Stimulated activated CD8-positive, alpha-beta memory T cell treated with anti-CD3 and anti-CD28 coated beads, Interleukin-4, amount 100 ng/mL, for 4 hours (primary cell): Measurements from ENCODE around the gene WDR27.

Experiments
- DNase-seq, 2 donors: peaks; one replicate each; pipeline ENCODE4 v3.0.0-alpha.2; 2020; ENCODE audit warnings: low read depth in 2 of 2, low spot score in 1 of 2

Gene WDR27

GRCh38 chr6:169641461-169642085 is 60.3 kb downstream of the WDR27 start:
- DNase-seq, result no peak

- no peak for DNase-seq
These were observed 60.8 kb downstream of the WDR27 start for GRCh38 chr6:169640983-169641382.

GRCh38 chr6:169640351-169640852 is 61.4 kb downstream of the WDR27 start:
- DNase-seq, result no peak

GRCh38 chr6:169639653-169640278 is 62.1 kb downstream of the WDR27 start:
- DNase-seq, result no peak

GRCh38 chr6:169638915-169639314 is 62.9 kb downstream of the WDR27 start:
- DNase-seq, result no peak

- no peak for DNase-seq
These were observed 63.4 kb downstream of the WDR27 start for GRCh38 chr6:169638388-169638787.

- DNase-seq, result no peak
These were observed 66.5 kb downstream of the WDR27 start for GRCh38 chr6:169635345-169635744.

GRCh38 chr6:169632841-169633240 is 69.0 kb downstream of the WDR27 start:
- no peak for DNase-seq

GRCh38 chr6:169629256-169629655 is 72.6 kb downstream of the WDR27 start:
- no peak for DNase-seq

- no peak for DNase-seq
These were observed 73.9 kb downstream of the WDR27 start for GRCh38 chr6:169627736-169628607.

GRCh38 chr6:169626649-169627048 is 75.2 kb downstream of the WDR27 start:
- no peak for DNase-seq

- no peak for DNase-seq
These were observed 75.7 kb downstream of the WDR27 start for GRCh38 chr6:169626169-169626568.

- DNase-seq, result no peak
These were observed 76.5 kb downstream of the WDR27 start for GRCh38 chr6:169625376-169625775.

GRCh38 chr6:169624785-169625184 is 77.0 kb downstream of the WDR27 start:
- DNase-seq, result no peak

GRCh38 chr6:169623975-169624374 is 77.9 kb downstream of the WDR27 start:
- no peak for DNase-seq

- DNase-seq, result no peak
These were observed 78.5 kb downstream of the WDR27 start for GRCh38 chr6:169623343-169623742.

- DNase-seq, result no peak
These were observed 79.2 kb downstream of the WDR27 start for GRCh38 chr6:169622618-169623017.

GRCh38 chr6:169621311-169621710 is 80.5 kb downstream of the WDR27 start:
- no peak for DNase-seq

GRCh38 chr6:169620171-169621130 is 81.4 kb downstream of the WDR27 start:
- DNase-seq, result no peak

- no peak for DNase-seq
These were observed 82.2 kb downstream of the WDR27 start for GRCh38 chr6:169619650-169620049.
